HG03439 (cell line): ENCODE measurements around the gene SCLY.
"Not testable (repeated sequence)": the region's sequence is repeated elsewhere in the genome, so short reads cannot be mapped to it uniquely, and the experiment has no call there.

Source experiments
- ATAC-seq: cut with Tn5 transposase; IDR thresholded peaks from one replicate; pipeline ENCODE4 v1.9.1; 2021; ENCODE audit warnings: mild to moderate bottlenecking, moderate library complexity; ENCODE audit not compliant: unreplicated experiment

SCLY gene

GRCh38 chr2:238039985-238040384 lies 20.8 kb upstream of the SCLY start:
- no peak for ATAC-seq

- no peak for ATAC-seq
These were observed 19.9 kb upstream of the SCLY start for GRCh38 chr2:238040918-238041317.

GRCh38 chr2:238042090-238042489 lies 18.7 kb upstream of the SCLY start:
- ATAC-seq: no peak

DNA sequence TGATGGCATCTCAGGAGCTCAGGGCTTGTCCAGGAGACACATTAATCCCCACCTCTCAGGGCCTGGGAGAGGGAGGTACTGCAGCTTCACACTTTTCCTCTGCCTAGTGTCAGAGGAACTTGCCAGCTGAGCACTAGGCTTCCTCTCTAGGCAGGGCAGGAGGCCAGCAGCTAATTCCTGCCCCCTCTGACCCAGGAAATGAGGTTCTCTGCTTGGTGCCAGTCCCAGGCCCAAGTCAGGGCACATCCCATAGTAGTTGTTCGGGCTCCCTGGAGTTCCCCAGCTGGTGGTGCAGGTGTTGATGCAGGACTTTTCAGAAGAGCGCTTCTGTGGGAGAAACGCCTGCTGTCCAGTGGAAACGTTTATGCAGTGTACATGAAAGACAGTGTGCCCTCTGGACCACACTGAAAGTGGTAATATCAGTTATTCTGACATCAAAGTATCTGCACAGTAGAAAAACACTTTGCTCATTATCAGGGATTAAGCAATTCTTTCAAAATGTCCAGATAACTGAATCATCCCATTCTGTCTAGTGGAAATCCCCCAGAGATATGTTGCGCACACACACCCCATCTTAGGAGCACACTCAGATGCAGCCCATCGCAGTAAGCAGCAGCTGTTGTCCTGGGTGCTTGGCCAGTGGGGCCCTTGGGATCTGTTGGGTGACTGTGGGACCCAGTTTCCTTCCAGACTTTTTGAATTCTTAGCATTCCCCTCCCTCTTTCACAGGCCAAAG lies 17.8 kb upstream of the SCLY start:
- ATAC-seq: no peak

GRCh38 chr2:238043851-238044250 lies 16.9 kb upstream of the SCLY start:
- ATAC-seq: no peak

- no peak for ATAC-seq
These were observed 15.2 kb upstream of the SCLY start for GRCh38 chr2:238045575-238045974.

DNA sequence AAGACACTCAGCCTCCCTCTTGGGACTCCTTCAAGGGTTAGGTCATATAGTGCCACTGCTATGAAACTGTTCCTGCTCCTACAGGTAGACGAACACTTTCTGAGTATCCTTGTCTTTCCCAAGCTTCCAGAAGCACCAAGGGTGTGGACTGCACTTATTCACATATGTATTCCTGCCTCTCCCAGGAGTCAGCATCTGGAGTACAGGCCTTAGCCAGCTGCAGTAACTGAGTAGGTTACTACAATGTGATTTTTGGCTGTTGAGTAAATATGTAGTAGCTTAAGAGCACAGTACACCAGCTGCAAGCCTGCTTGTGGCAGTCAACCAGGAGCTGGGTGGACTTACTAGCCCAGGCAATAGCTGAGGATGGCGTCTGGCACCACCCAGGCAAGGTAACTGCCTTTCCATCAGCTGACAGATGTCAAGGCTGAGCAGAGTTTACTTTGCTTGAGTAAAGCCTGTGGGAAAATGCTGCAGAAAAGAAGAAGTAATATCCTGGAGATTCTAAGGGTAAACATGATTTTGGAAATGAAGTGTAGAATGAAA lies 14.0 kb upstream of the SCLY start:
- ATAC-seq: no peak

- ATAC-seq: no peak
These were observed 7.5 kb upstream of the SCLY start for GRCh38 chr2:238053191-238053776.

GRCh38 chr2:238055841-238056240 lies 5.0 kb upstream of the SCLY start:
- ATAC-seq: no peak

- ATAC-seq: not testable (repeated sequence)
These were observed 2.9 kb upstream of the SCLY start for GRCh38 chr2:238057696-238058575.

DNA sequence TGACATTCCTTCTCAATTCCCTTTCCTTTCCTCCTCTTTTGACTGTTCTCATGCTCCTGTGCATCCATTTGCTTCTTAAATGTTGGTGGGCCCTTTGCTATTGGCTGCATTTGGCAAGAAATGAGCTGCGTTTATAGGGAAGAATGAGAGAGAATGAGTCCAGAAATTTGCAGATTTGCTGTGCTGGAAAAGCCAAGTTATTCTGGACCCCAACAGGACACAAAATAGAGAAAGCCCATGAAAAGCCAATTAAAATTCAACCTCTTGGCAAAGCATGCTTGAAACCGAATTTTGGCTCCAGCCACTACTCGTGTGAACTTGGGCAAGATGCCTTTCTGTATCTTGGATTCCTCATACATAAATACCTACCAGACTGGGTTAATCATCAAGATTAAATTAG lies 1.3 kb upstream of the SCLY start:
- no peak for ATAC-seq

GRCh38 chr2:238060096-238060541 lies 682 bp upstream of the SCLY start:
- ATAC-seq: no peak

DNA sequence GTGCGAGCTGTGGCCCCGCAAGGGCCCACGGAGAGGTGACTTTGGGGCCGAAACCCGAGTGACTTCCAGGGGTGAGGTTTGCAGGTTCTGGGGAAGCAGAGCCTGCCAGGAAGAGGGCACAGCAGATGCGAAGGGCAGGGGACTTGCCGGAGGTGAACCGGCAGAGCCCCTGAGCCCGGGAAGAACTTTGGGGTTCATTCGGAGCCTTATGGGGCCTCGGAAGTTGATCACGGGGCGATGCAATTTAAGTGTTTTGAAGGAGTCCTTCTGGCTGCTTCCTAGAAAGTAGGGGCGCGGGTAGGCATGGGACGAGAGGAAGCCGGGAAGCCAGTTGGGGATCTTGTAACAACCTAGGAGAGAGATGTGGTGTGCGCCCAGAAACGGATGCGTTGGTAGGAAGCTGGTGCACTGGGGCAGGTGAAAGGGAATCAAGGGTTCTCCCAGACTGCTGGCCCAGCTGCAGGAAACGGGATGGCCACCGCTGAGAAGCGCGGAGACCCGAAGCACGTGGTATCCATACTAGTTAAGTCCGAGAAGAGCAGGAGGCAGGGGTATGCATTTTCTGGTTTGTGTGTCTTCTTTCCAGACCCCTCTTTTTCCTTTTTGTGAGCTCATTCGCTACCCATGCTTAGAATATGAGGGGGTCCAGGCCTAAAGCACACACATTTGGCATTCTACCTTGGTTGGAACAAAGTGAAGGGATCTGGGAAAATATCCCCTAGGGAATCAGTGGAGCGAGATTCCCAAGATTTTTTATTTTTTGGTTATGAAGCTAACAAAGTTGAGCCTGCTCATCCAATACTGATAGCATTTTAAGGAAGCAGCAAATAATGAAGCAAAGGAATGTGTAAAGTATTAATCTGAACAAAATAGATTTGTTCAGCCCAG lies 758 bp downstream of the SCLY start:
- ATAC-seq: no peak

- no peak for ATAC-seq
These were observed 2.8 kb downstream of the SCLY start for GRCh38 chr2:238063414-238064189.

- no peak for ATAC-seq
These were observed 3.6 kb downstream of the SCLY start for GRCh38 chr2:238064376-238064775.

DNA sequence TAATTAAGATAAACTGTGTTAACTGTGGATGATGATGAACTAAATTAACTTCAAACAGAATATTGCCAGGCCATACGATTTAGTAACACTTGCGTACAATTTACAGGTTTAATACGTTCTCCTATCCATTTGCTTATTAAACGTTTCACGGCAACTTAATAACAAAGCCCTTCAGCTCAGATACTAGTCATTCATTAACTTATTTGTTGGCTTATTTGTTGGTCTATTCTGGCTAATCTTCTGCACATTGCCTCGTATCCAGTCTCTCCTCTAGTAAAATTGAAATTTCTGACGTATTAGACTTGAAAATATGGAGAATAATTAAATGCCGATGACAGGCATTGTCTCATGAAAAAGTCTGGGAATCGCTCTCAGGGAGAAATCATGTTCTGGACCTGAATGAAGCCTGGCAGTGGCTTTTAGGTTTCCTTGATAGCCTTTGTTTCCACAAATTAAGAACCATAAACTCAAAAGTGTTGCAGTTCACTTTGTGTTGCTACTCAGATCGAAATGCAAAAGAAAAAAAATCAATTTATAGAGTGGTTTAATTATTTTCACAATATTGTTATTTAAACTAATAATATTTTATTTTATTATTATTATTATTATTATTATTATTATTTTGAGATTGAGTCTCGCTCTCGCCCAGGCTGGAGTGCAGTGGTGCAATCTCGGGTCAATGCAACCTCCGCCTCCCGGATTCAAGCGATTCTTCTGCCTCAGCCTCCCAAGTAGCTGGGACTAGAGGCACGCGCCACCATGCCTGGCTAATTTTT lies 4.5 kb downstream of the SCLY start:
- no peak for ATAC-seq

- no peak for ATAC-seq
These were observed 5.4 kb downstream of the SCLY start for GRCh38 chr2:238066218-238066617.

GRCh38 chr2:238066718-238067117 lies 5.9 kb downstream of the SCLY start:
- not testable (repeated sequence) for ATAC-seq

DNA sequence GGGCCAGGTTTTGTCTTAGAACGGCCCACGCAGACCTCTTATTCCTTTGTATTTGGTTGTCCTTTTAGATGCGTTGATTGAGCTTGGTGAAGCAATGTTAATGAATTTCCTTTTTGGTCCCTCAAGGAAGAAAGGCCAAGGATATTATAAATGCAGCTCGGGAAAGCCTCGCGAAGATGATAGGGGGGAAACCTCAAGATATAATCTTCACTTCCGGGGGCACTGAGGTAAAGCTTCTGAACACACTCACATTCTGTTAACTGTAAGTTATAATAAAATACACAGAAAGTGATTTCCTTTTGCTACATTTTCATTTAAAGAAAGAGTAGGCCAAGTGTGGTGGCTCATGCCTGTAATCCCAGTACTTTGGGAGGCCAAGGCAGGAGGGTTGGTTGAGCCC lies 7.1 kb downstream of the SCLY start:
- ATAC-seq: no peak
